Glomerular visceral epithelial cell (primary cell): ENCODE results near the gene ZNF146.
"Not testable (repeated sequence)": the region's sequence is repeated elsewhere in the genome, so short reads cannot be mapped to it uniquely, and the experiment has no call there.

Experiments used
- DNase-seq: peaks from one replicate; pipeline ENCODE4 v3.0.0-alpha.2; 2016; ENCODE audit errors: extremely low spot score

Gene ZNF146

DNA sequence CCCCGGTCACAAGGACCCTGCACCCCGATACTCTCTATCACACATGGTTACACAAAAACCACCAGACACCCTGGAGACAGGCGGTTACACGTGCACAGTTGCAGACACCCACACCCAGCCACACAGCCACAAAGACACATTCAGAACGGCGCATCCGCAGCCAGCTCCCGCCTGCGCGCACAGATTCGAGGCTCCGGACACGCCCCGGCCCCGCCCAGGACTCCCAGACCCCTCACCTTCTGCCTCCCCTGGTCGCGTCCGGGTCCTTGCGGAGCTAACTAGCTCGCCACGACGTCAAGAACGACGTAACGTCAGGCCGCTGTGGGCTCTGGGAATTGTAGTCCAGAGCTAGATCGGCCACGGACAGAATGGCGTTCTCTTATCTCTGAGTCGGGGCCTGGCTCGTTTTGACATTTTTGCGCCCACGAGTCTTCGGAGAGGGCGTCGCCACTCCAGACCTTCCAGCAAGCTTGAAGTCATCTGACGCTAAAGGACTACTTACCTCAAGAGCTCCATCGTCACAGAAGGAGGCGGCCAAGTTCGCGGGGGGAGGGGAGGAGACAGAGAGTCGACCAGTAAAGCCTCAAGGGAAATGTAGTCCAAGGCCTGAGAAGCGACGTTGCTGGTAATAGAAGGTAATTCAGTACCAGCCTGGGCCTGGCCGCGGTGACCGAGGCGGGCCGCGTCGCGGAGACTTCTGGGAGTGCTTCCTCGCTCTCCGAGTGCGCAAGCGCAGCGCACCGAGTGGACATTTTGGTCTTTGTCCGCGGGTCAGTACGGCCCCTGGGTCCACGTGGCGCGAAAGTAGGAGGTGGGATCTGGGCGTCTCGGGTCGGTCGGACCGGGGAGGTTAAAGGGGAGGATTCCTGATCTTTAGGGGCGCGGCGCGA lies at the start of gene ZNF146, which contains the start of gene ZNF565:
TSS of gene ZNF146 (plus strand) at position 721 of the 890 bp plus-strand sequence. CDS start 21,335 bp downstream, outside the sequence.
TSS of gene ZNF565 (minus strand) at position 280 of the 890 bp plus-strand sequence. CDS start 12,680 bp downstream, outside the sequence.
- DNase-seq = peak; percentile 99

DNA sequence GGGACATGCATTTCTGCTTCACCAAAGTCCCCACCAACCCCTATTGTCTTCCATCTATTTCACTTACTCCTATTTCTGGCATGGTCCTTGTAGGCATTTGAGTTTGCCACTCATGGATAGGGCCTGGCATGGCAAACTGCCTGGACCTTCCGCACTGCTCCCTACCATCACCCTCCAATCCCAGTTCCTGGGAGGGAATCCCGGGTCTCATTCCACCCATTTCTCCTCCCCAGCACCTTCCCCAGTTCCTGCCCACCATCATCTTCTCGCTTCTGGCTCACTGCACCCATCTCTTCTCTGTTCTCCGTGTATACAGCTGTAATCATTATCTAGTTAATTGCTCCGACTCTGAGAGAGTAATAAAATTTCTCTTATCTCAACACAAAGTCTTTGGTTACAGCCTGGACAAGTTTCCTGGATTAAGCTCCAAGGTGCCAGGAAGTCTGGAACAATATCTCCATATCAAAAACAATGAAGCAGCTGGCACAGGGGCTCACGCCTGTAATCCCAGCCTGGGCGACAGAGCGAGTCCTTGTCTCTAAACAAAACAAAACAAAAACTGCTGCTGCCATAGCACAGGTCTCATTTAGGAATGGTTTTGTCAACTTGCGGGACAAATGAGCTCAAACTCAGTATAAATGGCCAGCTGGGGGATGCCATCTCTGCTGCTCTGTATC lies 45.7 kb upstream of the ZNF146 start:
- DNase-seq = no peak

DNA sequence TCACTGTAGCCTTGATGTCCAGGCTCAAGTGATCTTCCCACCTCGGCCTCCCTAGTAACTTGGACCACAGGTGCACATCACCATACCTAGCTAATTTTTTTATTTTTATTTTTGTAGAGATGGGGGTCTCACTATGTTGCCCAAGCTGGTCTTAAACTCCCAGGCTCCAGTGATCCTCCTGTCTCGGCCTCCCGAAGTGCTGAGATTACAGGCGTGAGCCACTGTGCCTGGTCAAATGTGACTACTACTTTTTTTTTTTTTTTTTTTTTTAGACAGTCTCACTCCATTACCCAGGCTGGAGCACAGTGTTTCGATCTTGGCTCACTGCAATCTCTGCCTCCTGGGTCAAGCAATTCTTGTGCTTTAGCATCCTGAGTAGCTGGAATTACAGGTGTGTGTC lies 42.1 kb upstream of the ZNF146 start:
- DNase-seq = no peak

DNA sequence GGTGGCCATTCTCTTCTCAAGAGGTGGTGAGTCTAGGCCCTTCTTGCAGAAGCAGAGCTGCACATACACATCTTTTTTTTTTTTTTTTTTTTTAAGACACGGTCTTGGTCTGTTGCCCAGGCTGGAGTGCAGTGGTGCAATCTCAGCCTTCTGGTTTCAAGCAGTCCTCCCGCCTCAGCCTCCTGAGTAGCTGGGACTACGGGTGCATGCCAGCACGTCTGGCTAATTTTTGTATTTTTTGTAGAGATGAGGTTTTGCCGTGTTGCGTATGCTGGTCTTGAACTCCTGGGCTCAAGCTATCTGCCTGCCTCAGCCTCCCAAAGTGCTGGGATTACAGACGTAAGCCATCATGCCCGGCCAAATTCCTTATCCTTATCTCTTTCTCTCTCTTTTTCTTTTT lies 41.1 kb upstream of the ZNF146 start:
- DNase-seq = not testable (repeated sequence)

DNA sequence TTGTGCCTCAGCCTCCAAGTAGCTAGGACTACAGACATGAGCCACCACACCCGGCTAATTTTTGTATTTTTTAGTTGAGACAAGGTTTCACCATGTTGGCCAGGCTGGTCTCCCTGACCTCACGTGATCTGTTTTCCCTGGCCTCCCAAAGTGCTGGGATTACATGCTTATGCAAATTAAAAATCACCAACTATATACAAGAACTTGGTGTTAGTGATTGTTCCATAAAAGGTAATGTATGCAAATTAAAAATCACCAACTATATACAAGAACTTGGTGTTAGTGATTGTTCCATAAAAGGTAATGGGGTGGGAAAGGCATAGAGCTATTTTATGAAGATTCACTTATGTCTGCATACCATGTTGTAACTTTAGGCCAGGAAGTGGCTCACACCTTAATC lies 35.8 kb upstream of the ZNF146 start:
- not testable (repeated sequence) for DNase-seq

DNA sequence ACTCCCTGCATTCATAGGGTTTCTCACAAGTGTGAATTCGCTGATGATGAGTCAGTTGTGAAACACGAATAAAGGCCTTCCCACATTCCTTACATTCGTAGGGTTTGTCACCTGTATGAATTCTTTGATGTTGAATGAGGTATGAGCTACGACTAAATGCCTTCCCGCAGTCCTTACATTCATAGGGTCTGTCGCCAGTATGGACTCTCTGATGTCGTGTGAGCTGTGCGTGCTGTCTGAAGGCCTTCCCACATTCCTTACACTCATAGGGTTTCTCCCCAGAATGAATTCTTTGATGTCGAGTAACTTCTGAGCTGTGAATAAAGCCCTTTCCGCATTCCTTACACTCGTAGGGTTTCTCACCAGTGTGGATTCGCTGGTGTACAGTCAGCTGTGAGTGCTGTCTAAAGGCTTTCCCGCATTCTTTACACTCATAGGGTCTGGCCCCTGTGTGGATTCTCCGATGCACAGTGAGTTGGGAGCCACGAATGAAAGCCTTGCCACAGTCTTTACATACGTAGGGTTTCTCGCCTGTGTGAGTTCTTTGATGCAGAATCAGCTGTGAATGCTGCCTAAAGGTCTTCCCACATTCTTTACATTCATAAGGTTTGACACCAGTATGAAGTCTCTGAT lies 32.2 kb upstream of the ZNF146 start:
- DNase-seq = peak; percentile 56

DNA sequence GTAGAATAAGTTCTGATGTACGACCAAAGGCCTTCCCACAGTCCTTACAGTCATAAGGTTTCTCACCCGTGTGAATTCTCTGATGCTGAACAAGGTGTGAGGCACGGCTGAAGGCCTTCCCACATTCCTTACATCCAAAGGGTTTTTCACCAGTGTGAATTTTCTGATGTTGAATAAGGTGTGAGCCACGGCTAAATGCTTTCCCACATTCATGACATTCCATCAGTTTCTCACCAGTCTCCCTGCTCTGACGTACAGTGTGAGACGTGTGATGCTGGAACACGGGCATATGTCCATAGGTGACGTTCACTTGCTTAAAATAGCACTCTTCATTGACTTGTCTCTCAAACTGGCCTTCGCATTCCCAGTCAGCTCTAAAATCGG lies 31.7 kb upstream of the ZNF146 start:
- DNase-seq = no peak

DNA sequence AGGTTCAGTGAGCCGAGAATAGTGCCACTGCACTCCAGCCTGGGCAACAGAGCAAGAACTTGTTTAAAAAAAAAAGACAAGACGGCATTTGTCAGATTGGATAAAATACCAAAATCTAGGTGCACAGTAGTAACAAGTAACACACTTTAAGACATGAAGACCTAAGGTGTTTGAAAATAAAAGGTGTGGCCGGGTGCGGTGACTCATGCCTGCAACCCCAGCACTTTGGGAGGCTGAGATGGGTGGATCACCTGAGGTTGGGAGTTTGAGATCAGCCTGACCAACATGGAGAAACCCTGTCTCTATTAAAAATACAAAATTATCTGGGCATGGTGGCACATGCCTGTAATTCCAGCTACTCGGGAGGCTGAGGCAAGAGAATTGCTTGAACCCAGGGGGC lies 28.2 kb upstream of the ZNF146 start:
- not testable (repeated sequence) for DNase-seq

DNA sequence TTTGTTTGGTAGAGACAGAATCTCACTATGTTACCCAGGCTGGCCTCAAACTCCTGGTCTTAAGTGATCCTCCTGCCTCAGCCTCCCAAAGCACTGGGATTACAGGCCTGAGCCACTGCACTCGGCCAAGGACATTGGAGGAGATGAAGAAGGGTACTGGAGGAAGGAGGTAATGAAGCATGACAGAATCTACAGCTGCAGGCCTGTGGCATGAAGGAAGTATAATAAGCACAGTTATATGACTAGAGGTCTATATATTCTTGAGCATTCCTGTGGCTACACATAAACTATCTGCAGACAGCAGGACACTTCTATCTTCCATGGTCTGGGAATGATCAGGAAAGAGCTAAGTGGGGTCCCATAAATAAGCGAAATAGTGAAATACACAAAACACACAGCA lies 18.7 kb upstream of the ZNF146 start:
- DNase-seq = peak; percentile 45

DNA sequence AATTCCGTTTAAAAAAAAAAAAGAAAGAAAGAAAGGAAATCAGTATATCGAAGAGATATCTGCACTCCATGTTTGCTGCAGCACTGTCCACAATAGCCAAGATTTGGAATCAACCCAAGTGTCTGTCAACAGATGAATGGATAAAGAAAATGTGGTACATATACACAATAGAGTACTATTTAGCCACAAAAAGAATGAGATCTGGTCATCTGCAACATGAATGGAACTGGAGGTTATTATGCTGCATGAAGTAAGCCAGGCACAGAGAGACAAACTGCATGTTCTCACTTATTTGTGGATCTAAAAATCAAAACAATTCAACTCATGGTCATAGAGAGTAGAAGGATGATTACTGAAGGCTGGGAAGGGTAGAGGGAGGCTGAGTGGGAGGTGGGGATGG lies 16.8 kb upstream of the ZNF146 start:
- DNase-seq = no peak

DNA sequence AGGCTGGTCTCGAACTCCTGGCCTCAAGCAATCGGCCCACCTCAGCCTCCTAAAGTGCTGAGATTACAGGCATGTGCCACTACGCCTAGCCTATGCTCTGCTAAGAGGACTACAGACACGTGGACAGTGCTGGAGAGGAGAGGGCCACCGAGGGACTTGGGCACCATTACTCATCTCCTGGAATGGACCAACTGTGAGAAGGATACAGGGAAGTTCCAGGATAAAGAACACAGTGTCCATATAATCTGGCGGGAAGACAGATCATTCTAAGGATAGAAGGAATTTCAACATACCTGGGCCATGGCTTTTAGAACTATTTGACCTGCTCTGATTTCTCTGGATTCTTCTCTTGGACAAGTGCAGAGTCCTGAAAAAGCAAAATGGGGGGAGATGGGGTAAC lies 13.2 kb upstream of the ZNF146 start:
- no peak for DNase-seq

DNA sequence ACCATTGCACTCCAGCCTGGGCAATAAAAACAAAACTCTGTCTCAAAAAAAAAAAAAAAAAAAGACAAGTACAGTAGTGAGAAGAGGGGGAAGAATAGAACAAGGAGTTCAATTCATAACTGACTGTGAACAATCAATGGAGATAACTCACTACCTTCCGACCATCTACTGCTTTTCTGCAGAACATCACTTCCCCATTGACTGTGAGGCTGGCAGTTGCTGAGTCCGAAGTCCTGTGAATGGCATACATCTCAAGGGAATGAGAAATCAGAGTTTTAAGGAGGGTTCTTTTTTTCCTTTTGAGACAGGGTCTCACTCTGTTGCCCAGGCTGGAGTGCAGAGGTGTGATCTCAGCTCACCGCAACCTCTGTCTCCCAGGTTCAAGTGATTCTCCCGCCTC lies 11.6 kb upstream of the ZNF146 start:
- no peak for DNase-seq

DNA sequence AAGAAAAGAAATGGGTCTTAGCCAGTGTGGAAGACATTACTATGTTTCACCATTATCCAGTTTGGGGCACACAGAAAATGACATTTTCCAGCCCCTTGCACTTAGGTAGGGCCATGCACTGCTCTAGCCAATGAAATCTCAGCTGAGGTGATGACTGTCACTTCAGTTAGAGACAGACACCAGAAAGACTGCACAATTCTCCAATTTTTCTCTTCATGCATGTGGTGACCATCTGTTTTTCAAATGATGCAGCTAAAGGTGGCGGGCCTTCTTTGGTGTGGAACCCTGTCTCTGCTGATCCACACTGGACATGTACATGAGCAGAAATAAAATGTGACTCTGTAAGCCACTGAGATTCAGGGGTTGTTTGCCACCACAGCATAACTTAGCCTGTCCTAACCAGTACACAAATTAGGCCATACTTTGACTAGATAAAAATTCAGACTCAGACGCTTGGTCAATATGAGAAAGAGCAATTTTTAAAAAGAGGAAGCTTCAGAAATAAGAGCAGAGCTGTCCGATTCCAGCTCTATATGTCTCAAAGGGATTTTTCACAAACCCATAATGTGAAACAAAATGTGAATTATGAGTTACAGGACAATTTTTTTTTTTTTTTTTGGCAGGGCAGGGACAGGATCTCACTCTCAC lies 7.2 kb upstream of the ZNF146 start:
- DNase-seq = no peak

DNA sequence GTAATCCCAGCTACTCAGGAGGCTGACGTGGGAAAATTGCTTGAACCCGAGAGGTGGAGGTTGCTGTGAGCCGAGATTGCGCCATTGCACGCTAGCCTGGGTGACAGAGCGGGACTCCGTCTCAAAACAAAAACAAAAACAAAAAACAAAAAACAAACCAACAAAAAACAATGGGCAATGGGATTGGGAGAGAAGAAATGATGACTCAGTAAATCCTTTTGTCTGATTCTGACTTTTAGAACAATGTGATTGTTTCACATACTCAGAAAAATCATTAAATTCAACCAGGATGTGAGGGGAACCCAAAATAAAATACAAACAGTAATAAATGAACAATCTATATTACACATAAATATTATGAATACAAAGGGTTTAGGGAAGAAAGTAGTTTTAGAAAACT lies 5.5 kb upstream of the ZNF146 start:
- DNase-seq = no peak

DNA sequence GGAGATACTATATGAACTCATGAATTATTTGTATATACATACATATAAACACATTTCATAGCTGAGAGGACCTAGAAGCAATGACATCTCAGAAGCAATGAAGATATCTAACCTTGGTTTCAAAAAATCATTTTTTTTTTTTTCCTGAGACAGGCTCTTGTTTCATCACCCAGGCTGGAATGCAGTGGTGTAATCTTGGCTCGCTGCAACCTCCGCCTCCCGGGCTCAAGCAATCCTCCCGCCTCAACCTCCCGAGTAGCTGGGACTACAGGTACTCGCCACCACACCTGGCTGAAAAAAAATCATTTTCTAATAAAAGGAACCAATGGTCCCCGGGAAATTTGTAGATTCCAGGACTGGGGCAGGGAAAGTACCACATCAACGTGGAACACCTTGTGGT lies 4.4 kb upstream of the ZNF146 start:
- DNase-seq = no peak

DNA sequence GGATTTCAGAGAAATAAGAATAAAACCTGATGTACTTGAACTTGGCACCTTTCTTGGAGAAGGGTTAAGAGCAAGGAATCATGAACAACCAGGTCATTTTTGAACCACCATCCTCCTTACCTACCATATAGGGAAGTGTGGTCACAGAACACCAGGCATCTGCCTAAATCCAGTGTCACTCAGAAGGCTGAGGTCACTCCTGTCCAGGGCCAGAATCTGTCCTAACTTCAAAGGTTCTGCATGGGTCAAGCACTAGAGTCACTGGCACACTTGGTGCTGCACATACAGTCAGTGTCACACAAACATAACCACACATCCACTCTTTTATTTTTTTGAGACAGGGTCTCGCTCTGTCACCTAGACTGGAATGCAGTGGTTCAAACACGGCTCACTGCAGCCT lies 2.0 kb upstream of the ZNF146 start:
- DNase-seq = no peak

DNA sequence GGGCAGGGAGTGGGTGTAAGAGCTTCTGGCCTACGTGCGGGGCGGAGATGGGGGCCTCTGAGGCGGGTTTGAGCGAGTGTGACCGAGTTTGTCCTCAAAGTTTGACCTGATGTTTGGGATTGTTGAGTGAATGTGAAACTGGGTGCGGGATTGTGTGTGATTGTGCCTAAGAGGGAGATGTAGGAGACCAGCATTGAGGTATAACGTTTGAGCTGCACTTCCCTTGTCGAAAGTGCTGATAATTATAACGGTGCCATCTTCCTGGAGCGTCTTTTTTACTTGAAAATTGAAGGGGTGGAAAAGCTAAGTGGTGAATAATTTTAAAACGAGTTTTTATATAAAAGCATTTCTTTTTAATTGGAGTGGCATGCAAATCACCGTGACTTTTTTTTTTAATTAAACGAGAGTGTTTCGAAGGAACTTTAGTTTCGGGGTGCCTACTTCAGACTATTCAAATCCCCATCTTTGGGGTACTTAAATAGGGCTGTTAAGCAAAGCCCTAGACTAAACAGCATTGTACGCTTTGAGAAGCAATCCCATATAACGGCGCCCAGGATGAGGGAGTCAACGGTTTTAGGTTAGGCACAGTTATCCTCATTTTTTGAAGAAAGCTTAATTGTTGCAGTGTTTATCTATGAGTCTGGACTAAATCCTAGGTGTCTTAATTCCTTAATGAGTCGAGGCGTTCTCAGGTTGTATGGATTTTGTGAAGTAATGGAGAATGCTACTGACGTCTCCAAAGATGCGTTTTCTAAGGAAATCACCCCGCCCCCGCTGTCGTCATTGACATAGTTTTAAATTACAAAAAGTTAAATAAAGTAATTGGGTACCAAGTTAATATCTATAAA lies 594 bp downstream of the ZNF146 start:
- DNase-seq = peak; percentile 24

DNA sequence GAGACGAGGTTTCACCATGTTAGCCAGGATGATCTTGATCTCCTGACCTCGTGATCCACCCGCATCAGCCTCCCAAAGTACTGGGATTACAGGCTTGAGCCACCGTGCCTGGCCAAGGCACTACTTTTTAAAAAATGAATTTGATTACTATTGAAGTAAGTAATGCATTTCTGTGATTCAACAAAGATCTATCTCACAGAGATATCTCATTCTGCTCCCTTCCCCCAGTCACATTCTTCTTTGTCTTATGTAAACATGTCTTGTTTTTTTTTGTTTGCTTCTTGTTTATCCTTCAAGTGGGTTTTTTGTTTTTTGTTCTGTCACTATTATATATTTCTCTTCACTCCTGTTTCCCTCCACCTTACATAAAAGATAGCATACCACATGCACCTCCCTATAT lies 6.6 kb downstream of the ZNF146 start:
- DNase-seq = no peak

DNA sequence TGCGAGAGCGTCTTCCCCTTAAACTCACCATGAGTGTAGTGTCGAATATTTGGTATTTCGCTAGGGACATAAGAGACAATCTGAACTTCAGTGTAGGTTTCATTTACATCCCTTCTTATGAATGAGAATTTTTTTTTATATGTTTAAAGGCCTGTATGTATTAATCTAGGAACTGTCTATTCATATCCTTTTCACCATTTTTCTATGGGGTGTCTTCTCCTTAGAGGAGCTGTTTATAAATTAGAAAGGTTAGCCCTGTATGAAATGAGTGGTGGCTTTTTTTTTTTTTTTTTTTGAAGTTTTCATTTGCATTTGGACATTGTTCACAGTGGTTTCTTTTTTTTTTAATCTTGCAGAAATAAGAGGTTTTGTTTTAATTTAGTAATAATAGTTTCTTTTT lies 7.6 kb downstream of the ZNF146 start:
- DNase-seq = no peak

DNA sequence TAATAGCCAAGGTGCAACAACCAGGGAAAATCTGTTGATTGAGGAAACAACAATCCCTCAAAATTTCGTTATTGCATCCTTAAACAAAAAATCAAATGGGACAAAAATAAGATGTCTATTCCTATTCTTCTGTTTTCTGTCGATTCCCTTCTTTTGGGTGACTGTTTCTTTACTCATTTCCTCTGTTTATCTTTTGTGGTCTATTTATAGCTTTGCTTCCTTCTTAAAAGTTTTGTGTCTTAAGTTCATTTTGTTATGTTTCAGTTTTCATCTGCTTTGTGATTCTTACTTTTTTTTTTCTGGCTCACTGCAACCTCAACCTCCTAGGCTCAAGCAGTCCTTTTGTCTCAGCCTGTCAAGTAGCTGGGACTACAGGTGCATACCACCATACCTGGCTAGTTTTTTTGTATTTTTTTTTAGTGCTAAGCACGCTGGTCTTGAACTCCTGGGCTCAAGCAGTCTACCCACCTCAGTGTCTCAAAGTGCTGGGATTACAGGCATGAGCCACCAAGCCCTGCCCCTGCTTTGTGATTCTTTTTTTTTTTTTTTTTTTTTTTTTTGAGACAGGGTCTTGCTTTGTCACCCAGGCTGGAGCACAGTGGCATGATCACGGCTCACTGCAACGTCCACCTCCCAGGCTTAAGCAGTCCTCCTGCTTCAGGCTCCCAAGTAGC lies 10.4 kb downstream of the ZNF146 start:
- no peak for DNase-seq

DNA sequence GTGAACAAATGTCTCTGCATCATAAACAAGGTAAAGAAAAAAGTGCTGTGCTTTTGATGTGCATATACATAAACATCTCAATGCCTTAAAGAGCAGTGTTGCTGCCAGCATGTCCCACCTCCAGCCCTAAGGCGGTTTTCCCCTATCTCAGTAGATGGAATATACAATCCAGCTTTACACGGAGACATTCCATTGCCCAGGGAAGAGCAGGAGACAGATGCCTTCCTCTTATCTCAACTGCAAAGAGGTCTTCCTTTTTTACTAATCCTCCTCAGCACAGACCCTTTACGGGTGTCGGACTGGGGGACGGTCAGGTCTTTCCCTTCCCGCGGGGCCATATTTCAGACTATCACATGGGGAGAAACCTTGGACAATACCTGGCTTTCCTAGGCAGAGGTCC lies 18.7 kb downstream of the ZNF146 start:
- not testable (repeated sequence) for DNase-seq
